ENCODE results near the gene BUD23.
"Not testable (repeated sequence)": the region's sequence is repeated elsewhere in the genome, so short reads cannot be mapped to it uniquely, and the experiment has no call there.

Gene BUD23

DNA sequence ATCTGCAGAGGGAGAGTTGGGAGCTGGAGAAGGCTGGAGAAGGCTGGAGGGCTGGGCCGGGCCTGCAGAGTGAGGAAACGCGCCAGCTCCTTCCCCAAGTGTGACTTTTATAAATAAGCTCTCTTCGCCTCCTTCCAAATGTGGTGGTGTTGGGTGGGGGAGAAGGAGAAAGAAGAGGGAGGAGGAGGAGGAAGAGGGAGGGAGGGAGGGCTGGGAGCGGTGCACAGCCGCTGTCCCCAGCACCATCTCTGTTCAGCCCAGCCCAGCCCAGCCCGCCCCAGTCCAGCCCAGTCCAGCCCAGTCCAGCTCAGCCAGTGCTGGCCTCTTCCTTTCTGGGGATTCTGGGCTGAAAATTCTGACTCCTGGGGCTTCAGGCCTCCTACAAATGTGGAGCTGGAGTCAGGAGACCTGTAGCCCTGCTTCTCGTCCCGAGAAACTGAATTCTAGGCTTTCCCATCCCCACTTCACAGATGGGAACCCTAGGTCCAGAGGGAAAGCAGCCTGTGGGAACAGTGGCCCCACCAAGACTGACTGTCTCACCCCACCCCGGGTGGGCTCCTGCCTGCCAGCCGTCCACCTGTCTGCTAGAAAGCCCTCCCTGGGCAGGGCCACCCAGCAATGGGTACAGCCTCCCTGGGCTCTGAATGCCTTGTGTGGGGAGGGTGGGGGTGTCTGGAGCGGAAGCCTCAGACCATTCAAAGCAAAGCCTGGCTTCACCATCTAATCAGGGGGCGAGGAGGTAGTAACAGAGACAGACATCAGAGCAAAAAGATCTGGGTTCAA lies 33.8 kb downstream of the BUD23 start:
- TF ChIP-seq POLR2A (IDR thresholded peaks at IDR 0.05; ENCODE audit: low read depth, low read length) (no peak), TAF1 (IDR thresholded peaks at IDR 0.05; ENCODE audit: borderline replicate concordance, low read depth, low read length) (no peak)
- FAIRE-seq (no peak), DNase-seq (ENCODE audit: insufficient read length) (no peak)

GRCh38 chr7:73717991-73718405 lies 34.6 kb downstream of the BUD23 start:
- DNase-seq (ENCODE audit: insufficient read length) = no peak
- TF ChIP-seq POLR2AphosphoS5 (IDR thresholded peaks at IDR 0.05; ENCODE audit: low read depth, low read length) = no peak
- no peak for TF ChIP-seq TAF1 (IDR thresholded peaks at IDR 0.05; ENCODE audit: borderline replicate concordance, low read depth, low read length)
- no peak for TF ChIP-seq POLR2A (IDR thresholded peaks at IDR 0.05; ENCODE audit: low read depth, low read length)
- no peak for FAIRE-seq

DNA sequence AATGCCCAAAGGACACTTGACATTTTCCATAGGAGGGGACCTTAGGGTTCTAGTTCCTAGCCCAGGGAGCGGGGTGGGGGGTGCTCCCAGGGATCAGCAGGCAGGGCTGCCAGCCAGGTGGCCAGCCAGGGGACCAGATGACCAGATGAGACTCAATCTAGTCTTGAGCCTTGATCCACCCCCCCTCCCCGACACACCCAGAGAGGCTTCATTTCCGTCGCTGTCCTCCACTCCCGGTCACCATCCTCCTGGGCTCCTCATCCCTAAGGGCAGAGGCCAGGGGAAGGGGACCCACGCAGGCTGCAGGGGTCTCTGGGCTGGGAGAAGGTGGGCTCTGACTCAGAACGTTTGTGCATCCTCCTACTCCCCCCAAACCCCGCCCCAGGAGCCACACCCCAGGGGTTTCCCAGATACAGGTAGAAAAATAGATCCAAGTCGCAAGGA lies 35.1 kb downstream of the BUD23 start:
- FAIRE-seq (no peak), DNase-seq (ENCODE audit: insufficient read length) (no peak)
- no peak for TF ChIP-seq POLR2A (IDR thresholded peaks at IDR 0.05; ENCODE audit: low read depth, low read length)
- TF ChIP-seq POLR2AphosphoS5 (IDR thresholded peaks at IDR 0.05; ENCODE audit: low read depth, low read length) = no peak
- TF ChIP-seq TAF1 (IDR thresholded peaks at IDR 0.05; ENCODE audit: borderline replicate concordance, low read depth, low read length) = no peak

DNA sequence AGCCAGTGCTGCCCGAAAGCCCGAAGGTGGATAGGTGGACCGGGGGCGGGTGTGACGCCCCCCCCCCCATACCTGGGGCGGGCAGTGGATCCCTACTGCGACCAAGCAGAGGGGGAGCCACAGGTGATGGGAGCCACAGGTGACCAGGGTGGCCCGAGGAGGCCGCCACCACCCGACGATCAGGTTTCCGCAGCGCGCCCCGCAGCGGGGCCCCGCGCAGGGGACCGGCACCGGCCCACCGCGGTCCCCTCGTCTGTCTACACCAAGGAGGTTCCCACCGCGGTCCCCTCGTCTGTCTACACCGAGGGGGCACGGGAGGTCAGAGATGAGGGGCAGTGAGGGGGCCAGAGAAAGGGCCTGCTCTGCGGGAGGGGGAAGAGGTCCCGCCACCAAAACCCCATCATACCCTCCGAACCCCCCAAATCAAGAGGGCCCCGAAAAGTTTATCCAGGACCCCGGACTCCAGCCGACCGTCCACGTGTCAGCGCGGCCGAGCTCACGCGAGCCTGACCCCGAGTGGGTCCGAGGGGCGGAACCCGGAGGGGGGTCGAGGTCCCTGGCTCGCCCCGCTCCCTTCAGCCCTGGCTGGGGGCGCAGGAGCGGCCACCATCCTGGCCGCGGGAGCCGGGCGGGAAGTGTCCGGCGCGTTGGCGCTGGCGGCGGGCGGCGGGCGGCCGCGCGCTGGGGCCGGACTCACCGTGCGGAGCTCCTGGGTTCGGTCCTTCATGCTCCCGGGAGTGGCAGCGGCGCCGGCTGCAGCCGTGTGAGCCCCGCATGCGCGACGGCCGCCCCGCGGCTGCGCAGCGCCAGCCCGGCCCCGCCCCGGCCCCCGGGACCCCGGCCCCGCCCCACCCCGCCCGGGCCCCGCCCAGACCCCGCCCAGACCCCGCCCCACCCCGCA lies 35.8 kb downstream of the BUD23 start, which contains the start of gene STX1A:
Gene STX1A, minus strand, starts transcription at position 765 of the 901 bp plus-strand sequence. Its CDS starts 38 bp downstream, at position 727.
- no peak for TF ChIP-seq POLR2AphosphoS5 (IDR thresholded peaks at IDR 0.05; ENCODE audit: low read depth, low read length)
- peak; percentile 24; the same call in 1 of the 2 replicates for TF ChIP-seq POLR2A (IDR thresholded peaks at IDR 0.05; ENCODE audit: low read depth, low read length)
- DNase-seq (ENCODE audit: insufficient read length) (peak; percentile 89), FAIRE-seq (peak; percentile 30)

DNA sequence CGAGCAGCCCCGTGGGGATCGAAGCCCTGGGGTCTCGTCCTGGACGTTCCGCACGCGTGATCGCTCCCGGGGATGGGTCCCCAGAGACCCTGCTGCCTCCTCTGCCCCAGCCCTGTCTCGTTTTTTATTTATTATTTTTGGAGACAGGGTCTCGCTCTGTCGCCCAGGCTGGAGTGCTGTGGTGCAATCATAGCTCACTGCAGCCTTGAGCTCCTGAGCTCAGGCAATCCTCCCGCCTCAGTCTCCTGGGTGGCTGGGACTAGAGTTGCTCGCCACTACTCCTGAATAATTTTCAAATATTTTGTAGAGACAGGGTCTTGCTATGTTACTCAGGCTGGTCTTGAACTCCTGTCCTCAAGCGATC lies 36.4 kb downstream of the BUD23 start:
- FAIRE-seq = no peak
- DNase-seq (ENCODE audit: insufficient read length) = no peak
- no peak for TF ChIP-seq POLR2AphosphoS5 (IDR thresholded peaks at IDR 0.05; ENCODE audit: low read depth, low read length)
- no peak for TF ChIP-seq POLR2A (IDR thresholded peaks at IDR 0.05; ENCODE audit: low read depth, low read length)
- no peak for TF ChIP-seq TAF1 (IDR thresholded peaks at IDR 0.05; ENCODE audit: borderline replicate concordance, low read depth, low read length)

DNA sequence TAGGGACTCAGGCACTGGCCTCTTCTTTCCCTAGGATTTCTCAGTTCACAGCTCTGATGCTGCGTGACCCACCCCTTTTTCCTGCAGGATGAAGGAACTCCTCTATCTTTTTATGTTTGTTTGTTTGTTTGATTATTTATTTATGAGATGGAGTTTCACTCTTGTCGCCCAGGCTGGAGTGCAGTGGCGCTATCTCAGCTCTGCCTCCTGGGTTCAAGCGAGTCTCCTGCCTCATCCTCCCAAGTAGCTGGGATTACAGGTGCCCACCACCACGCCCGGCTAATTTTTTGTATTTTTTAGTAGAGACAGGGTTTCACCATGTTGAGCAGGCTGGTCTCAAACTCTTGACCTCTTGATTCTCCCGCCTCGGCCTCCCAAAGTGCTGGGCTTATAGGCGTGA lies 37.0 kb downstream of the BUD23 start:
- DNase-seq (ENCODE audit: insufficient read length) = not testable (repeated sequence)

DNA sequence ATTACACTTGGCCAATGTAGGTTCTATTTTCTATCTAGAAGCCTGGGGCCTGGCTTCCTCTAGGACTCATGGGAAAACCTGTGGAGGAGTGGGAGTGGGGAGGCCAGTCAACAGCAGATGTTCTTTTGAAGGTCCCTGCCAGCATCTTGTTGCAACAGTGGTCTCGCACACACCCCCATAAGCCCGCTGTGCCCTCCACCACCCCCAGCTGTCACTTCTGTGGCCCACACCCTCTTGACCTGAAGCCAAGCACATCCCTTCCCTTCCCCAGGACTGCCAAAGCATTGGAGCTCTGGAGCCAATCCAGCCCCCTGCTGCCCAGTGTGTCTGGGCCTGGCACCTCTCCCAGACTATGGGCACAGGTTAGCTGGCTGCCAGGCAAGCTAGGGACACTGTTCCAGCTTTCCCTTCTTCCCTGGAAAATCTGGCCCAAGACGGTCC lies 38.0 kb downstream of the BUD23 start:
- FAIRE-seq = no peak
- TF ChIP-seq POLR2A (IDR thresholded peaks at IDR 0.05; ENCODE audit: low read depth, low read length) (no peak), TAF1 (IDR thresholded peaks at IDR 0.05; ENCODE audit: borderline replicate concordance, low read depth, low read length) (no peak), POLR2AphosphoS5 (IDR thresholded peaks at IDR 0.05; ENCODE audit: low read depth, low read length) (no peak)
- DNase-seq (ENCODE audit: insufficient read length) = no peak

More for the DNA sequence above, 37.0 kb downstream of the BUD23 start:
- FAIRE-seq = not testable (repeated sequence)

DNA sequence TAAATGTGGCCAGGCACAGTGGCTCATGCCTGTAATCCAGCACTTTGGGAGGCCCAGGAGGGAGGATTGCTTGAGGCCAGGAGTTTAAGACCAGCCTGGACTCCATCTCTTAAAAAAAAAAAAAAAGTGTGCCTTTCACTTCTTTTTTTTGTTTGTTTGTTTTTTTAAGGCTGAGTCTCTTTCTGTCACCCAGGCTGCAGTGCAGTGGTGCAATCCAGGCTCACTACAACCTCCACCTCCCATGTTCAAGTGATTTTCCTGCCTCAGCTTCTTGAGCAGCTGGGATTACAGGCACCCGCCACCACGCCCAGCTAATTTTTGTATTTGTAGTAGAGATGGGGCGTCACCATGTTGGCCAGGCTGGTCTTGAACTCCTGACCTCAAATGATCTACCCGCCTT lies 38.8 kb downstream of the BUD23 start:
- FAIRE-seq; DNase-seq (ENCODE audit: insufficient read length): not testable (repeated sequence)

DNA sequence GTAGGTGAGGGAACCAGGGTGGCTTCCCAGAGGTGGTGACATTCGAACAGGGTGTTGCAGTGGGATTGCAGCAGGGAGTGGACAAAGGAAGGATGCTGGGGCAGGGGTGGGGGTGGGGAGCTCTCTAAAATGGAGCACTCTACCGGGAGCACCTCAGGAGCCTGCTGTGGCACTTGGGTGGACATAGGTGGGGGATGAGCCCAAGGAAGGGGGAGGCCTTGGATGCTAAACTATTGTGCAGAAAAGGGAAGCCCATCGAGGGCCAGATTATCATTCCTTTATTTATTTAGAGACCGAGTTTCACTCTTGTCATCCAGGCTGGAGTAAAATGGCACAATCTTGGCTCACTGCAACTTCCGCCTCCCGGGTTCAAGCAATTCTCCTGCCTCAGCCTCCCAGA lies 39.4 kb downstream of the BUD23 start:
- FAIRE-seq (no peak), DNase-seq (ENCODE audit: insufficient read length) (no peak)
- TF ChIP-seq TAF1 (IDR thresholded peaks at IDR 0.05; ENCODE audit: borderline replicate concordance, low read depth, low read length) (no peak), POLR2AphosphoS5 (IDR thresholded peaks at IDR 0.05; ENCODE audit: low read depth, low read length) (no peak)

GRCh38 chr7:73723813-73724212 lies 40.4 kb downstream of the BUD23 start:
- DNase-seq (ENCODE audit: insufficient read length) (no peak), FAIRE-seq (no peak)
- no peak for TF ChIP-seq TAF1 (IDR thresholded peaks at IDR 0.05; ENCODE audit: borderline replicate concordance, low read depth, low read length)
- no peak for TF ChIP-seq POLR2A (IDR thresholded peaks at IDR 0.05; ENCODE audit: low read depth, low read length)
- no peak for TF ChIP-seq POLR2AphosphoS5 (IDR thresholded peaks at IDR 0.05; ENCODE audit: low read depth, low read length)

DNA sequence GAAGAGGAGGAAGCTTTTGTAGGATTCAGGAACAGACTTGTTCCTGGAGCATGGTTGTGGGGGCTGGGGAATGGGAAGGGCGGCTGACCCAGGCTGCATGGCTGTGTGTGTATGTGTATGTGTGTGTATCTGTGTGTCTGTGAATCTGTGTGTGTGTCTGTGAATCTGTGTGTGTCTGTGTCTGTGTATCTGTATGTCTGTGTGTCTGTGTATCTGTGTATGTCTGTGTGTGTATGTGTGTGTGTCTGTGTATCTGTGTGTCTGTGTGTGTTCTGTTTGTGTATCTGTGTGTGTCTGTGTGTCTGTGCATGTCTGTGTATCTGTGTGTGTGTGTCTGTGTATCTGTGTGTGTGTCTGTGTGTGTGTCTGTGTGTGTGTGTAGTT lies 42.7 kb downstream of the BUD23 start:
- TF ChIP-seq POLR2A (IDR thresholded peaks at IDR 0.05; ENCODE audit: low read depth, low read length) (no peak), POLR2AphosphoS5 (IDR thresholded peaks at IDR 0.05; ENCODE audit: low read depth, low read length) (no peak), TAF1 (IDR thresholded peaks at IDR 0.05; ENCODE audit: borderline replicate concordance, low read depth, low read length) (no peak)
- DNase-seq (ENCODE audit: insufficient read length) (no peak), FAIRE-seq (no peak)

DNA sequence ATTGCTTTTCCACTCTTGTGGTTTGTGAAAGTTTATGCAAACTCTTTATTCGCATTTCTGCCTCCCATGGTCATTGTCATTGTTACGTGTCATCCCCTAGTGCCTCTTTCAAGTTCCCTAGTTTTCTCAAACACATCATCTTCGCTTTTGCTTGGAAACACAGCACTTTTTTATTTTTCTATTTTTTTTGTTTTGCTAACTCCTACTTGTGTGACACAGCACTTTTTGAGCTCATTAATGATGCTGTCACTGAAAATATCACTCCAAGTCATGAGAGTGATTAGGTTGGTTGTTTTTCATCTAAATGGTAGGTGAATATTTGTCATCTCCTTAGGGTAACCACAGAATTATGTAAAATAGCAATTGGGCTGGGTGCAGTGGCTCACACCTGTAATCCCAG lies 44.6 kb downstream of the BUD23 start:
- TF ChIP-seq POLR2AphosphoS5 (IDR thresholded peaks at IDR 0.05; ENCODE audit: low read depth, low read length) = no peak
- TF ChIP-seq POLR2A (IDR thresholded peaks at IDR 0.05; ENCODE audit: low read depth, low read length) = no peak
- TF ChIP-seq TAF1 (IDR thresholded peaks at IDR 0.05; ENCODE audit: borderline replicate concordance, low read depth, low read length) = no peak
- no peak for FAIRE-seq
- DNase-seq (ENCODE audit: insufficient read length) = no peak

Data from GM12892 (cell line).